Right renal cortex interstitium (tissue), 3 donors: ENCODE data around the gene RABEP1. TPM values are rescaled to one million over a fixed set of nuclear protein-coding genes. Genes with fewer than 3 reads are reported as not detected.

Source experiments
- DNase-seq, 3 donors: peaks; one replicate each; pipeline ENCODE4 v3.0.0-alpha.2; 2013; ENCODE audit warnings: low read depth in 3 of 3, low spot score in 2 of 3
- polyA plus RNA-seq, 3 donors: library from polyadenylated mRNA; unstranded; fragments of 120-200 nt; gene quantifications; one replicate each; pipeline ENCODE4 v1.2.1, GENCODE V29; 2013; ENCODE audit not compliant: insufficient read length in 3 of 3

RABEP1 gene
- polyA plus RNA-seq, 3 donors: 57.4 to 65.8 (median 64.6) TPM

DNA sequence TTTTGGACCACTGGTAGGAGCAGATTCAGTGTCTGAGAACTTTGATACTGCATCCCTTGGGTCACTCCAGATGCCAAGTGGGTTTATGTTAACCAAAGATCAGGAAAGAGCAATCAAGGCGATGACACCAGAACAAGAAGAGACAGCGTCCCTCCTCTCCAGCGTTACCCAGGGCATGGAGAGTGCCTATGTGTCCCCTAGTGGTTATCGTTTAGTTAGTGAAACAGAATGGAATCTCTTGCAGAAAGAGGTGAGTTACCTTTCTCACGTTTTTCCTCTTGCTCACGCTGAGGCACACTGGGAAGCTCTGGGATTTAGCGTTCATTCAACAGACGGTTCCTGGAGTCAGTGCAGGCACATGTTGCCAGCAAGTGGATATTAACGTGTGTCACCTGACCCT, 79.3 kb downstream of the RABEP1 start:
- DNase-seq: no peak

DNA sequence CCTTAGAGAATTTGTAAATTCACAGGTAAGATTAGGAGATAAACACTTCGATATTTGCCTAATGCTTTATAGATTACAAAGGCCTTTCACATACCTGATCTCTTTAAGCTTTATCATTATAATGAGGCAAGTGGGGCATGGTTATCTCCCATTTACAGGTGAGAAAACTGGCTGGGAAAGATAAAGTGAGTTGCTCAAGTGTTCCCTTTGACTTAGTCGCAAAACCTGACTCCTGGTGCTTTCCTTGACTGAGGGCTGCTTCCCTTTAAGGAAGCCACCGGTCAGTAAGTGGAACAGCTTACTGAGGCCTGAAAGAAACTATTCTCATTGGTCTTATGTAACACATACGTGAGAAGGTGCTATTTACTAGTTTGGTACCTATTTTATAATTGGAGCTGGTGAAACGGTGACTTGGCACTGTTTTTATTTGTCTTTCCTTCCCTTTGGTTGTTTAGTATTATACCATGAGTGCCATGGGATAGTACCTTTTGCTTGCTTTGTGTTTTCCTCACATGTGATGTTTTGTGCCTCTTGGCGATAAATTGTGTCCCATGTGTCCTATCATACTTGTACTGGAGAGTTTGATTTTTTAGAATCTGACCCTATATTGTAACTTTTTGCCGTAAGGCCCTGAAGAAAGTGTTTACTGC, 80.2 kb downstream of the RABEP1 start:
- DNase-seq: no peak

DNA sequence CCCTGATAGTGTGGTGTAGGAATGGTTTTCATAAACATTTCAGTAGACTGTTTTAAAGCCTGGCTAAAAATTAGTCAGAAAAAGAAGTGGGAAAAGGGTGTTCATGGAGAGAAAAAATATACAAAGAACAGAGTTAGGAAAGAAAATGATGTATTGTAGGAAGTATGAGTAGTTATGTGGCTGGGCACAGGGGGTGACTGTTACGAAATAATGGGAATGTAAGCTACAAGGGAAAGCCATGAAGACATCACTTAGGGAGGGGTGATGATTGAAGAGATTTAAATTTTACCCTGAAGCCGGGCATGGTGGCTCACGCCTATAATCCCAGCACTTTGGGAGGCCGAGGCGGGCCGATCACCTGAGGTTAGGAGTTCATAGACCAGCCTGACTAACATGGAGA, 82.1 kb downstream of the RABEP1 start:
- no peak for DNase-seq

DNA sequence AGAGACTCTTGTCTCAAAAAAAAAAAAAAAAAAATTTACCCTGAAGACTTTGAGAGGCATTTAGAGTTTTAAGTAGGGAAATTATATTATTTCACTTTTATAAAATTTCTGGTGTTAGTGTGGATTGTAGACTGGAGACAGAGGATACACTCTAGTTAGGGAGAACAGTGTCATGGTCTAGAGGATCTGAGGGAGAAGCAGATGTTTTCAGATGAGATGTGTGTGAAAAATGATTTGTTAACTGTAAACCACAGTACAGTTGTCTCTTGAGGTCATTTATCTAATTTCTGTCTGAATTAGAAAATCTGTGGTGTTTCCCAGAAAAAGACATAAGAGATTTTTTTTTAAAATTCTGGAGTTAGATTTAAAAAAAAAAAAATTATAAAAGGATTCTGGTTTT, 82.6 kb downstream of the RABEP1 start:
- no peak for DNase-seq

DNA sequence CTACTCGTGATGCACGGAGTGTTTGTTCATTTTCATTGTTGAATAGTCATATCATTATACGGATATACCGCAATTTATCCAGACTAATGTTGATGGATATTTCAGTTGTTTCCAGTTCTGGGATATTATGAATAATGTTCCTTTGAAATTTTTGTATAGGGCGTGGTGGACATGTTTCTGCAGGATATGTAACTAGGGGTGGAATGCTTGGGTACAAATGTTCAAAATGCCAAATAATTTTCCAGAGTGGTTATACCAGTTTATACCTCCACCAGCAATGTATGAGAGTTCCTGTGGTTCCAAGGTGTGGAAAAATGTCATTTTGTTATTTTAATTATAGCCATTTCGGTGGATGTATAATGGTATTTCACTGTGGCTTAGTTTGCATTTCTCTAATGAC, 83.7 kb downstream of the RABEP1 start:
- no peak for DNase-seq

DNA sequence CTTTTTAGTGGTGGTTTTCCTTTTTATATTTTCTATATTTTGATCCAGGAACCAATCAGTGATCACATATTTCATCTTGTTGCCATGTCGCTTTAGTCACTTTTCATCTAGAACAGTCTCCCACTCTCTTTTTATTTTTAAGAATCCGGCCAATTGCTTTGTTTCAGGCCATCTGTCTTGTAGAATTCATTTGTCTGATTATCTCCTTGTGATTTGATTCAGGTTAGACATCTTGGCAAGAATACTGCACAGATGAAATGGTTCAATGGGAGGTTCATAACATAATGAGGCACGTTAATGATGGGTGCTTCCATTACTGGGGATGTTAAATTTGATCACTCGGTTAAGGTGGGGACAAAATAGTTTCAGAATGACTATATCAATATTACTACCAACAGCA, 88.3 kb downstream of the RABEP1 start:
- no peak for DNase-seq

DNA sequence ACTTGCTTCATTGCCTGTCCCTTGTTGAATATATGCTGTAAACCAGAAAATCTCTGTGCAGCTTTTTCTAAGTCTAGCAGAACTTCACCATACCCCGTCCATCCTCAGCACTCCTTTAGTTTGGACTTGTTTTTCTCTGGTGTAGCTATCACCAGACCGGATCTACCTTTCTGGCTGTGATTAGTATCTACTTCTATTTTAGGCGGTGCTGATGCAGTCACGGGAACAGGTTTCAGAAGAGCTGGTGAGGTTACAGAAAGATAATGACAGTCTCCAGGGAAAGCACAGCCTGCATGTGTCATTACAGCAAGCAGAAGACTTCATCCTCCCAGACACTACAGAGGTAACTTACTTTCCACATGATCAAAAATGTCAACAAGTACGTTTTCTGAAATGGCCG, 91.0 kb downstream of the RABEP1 start:
- no peak for DNase-seq

DNA sequence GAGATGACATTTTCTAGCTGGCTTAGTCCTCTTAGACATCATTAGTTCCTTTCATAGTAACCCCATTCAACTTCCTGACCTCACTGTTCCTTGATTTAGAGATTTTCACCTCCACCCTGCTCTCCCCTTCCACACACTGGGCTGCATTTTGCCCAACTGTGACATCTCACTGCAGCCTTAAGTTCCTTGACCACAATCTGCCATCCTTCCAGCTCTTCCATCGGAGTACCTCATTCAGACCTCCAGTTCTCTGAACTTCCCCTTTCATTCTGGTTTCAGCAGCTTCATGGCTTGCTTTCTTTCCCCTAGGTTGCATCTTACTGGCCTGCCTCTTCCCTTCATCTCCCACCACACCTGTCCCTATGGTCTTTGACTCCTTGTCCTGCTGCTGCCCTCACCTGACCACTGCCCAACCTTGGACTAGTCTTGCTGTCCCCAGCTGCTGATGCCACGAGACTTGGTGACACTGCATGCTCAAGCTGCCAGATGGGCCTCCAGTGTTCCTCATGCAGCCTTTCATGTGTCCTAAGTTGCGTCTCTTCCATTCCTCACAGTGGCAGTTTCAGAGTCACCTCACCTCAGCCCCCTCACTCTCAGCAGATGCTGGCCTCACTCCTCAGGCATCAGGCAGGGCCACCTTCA, 96.6 kb downstream of the RABEP1 start:
- DNase-seq: no peak

DNA sequence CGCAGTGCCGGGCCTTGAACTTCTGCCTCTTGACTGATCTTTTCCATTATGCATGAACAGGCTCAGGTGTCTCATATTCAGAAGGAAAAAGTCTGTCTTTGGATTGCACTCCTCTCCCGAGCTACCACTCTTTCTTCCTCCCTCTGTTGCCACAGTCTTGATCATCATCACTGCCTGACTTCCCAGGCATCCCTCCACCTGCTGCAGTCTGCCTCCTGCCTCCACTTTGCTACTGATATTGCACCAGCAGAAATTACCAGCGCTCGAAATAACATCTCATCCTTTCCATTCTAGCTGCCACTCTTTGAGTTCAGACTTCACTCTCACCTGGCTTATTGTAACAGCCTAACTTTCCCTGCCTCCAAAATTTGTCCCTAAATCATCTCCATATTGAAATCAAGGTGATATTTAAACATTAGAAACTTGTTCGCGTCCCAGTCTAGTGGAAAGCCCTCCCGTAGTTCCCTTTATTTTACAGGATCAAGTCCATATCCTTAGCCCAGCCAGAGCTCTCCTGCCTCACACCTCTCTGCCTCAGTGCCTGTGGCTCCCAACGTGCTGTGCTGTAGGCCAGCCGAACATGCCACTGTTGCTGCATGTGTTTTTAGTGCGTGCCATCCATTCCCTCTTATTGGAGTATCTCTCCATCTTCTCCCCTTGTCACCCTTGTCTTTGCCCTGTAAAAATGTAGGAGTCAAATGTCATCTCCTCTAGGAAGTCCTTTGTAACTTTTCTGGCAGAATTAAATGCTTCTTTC, 97.4 kb downstream of the RABEP1 start:
- no peak for DNase-seq

DNA sequence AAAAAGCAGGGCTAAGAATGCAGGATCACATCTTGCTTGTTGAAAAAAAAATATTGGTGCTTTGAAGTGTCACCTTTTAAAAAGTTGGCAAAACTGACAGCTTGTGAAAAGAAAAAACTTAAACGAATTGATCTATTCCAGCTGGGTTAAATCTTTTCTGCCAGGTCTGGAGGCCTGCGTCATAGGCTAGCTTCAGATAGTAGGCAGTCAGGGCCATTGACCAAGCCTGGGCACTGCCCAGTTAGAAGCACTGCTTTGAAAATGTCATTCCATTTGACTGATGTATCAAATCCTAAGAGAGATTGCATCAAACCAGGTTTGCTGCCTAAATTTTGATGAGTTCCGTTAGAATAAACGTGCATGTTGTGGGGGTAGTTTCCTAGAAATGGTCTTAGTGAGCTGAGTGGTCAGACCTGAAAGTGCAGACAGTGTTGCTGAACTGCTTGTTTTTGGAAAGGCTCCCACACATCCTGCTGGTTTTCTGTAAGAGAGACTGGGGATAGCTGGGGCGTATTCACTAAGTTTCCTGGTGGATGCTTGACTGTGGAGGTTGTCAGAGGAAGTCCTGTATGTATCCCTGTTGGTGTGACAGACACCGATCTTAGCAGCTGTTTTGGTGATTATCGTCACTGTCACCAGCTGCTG, 98.5 kb downstream of the RABEP1 start:
- DNase-seq: no peak

DNA sequence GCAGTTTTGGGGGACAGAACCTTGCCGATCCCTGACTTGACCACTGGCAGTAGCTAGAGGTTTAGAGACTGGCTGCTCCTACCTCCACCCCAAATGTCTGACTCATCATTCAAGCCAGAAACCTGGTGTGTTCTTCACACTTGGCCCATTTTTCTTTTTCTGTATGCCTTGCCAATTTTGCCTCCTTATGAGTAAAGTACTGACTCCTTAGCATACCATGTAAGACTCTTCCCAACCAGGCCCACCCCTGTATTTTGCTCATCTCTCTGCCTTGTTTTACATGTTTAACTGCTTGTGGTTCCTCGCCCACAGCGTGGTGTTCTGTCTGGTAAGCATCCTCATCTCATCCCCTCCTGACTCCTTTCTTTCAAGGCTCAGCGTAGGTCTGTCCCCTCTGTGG, 99.5 kb downstream of the RABEP1 start:
- no peak for DNase-seq

DNA sequence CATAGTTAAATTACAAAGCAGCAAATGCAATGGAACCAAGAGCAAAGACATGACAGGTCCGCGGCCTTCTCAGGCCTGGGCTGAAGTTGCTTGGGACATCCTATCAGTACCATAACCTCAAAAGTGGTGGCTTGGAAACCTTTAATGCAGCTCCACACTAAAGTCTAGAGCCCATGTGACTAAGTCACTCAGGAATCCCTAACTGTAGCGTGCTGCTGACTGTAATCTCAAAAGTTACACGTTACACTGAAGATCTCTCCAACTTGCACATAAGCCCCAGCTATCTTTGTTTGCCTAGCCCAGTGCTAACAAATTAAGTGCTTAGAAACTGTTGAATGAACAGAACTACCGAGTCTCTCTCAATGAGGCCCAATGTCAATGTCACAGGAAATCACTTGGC, 109.6 kb downstream of the RABEP1 start:
- DNase-seq: no peak

DNA sequence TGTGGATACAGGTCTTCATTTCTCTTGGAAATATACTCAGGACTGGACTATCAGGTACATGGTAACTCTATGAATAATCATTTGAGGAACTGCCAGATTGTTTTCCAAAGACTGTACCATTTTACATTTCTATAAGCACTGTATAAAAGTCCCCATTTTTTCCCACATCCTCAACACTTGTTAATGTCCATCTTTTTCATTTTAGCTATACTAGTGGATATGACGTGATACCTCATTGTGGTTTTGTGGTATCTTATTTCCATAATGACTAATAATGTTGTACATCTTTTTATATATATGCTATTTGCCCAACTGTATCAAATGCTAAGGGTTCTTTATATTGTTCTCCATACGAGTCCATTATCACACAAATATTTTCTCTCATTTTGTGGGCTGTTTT, 114.5 kb downstream of the RABEP1 start:
- DNase-seq: no peak

DNA sequence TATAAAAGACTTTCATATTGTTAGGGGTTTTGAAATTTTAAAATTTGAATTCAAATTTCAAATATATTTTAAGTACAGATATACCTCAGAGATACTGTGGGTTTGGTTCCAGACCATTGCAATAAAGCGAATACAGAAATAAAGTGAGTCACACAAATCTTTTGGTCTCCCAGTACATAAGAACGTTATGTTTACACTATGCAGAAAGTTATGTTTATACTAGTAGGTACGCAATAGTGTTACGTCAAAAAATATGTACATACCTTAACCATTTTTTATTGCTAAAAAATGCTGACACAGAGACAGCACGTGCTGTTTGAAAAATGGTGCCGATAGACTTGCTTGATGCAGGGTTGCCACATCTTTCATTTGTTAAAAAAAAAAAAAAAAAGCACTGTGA, 117.7 kb downstream of the RABEP1 start:
- no peak for DNase-seq

DNA sequence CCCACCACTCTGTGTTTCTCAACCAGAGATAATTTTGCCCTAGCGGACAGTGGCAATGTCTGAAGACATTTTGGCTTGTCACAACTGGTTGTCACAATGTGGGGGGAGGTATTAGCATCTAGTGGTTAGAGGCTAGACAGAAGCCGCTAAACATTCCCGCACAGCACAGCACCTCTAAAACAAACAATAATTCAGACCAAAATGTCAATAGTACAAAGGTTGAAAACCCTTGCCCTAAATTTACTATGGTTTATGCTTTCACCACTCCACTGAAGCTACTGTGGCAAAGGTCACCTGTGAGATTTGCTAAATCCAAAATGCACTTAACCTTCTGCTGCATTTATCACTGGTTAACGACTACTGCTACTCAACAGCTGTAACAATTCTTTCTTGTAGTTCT, 123.3 kb downstream of the RABEP1 start:
- DNase-seq: no peak

DNA sequence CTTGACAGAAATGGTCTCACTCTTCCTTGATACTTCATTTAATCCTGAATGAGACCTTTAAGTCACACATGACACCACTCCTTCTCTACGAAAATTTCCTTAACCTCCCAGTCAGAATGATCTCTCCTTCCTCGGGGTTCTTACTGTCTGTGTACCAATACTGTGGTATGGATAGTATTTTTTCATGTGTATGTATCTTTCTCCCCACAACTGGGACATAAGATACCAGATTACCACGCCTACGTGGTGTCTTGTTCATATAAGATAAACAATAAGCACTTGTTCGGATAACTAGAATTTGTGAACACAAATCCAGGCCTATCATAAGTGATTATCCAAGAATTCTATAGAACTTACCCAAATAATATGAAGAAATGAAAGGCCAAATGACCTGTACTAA, 126.1 kb downstream of the RABEP1 start:
- no peak for DNase-seq

DNA sequence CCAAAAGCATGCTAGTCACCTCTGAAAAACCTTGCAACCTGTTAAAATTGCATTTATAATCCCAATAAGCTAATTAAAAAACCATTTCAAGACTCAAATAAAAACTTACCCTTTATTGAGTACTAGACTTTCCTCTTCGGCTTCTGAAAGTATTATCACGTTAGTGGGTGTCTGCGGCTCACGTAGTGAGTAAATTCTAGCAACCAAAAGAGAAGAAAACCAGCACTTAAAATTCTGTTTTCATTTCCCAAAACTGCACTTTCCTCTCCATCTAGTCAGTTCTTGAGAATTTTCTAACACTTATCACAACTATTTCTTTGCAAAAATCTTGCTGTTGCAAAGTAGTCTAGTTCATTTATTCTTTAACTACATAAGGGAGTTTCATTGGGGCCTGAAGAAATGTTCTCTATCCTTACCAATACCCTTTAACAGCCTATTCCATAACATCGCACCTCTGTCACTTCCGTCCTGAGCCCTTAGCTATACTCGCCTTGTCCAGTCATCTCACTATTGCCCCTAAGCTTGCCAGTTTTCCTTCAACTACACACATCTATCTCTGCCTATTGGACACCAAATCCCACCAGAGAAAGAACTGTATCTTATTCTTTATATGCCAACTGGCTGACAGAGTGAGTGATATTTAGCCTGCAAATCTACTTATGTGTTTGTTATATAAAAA, 128.6 kb downstream of the RABEP1 start:
- DNase-seq: no peak

DNA sequence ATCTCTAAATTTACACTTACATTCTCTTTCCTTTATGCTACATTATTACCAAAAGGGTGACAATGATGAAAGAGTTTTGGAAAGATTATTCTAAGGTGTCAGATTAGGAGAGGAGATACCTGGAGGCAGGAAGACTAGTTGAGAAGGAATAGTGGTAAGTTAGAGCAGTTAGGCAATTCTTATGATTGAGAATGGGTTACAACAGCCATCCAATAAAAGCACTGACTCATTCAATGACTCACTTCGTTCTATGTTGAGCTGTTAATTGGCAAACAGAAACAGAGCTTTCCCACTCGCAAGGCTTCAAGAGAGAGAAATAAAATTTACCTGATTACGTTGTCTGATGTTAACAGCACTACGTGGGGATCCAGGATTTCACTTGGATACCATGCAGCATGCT, 131.6 kb downstream of the RABEP1 start:
- no peak for DNase-seq

DNA sequence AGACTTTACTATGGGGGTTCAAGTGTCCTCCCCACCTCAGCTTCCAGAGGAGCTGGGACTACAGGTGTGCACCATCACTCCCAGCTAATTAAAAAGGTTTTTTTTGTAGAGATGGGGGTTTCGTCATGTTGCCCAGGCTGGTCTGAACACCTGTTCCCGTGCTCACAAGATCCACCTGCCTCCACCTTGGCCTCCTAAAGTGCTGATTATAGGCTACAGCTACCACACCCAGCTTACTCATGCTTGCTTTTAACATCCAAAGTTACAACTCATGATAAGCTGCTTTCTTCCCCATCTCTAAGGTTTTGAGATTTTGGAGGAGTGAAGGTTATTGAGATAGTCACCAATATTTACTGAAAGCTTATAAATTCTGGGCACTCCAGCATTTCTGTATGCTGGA, 134.8 kb downstream of the RABEP1 start:
- DNase-seq: no peak

DNA sequence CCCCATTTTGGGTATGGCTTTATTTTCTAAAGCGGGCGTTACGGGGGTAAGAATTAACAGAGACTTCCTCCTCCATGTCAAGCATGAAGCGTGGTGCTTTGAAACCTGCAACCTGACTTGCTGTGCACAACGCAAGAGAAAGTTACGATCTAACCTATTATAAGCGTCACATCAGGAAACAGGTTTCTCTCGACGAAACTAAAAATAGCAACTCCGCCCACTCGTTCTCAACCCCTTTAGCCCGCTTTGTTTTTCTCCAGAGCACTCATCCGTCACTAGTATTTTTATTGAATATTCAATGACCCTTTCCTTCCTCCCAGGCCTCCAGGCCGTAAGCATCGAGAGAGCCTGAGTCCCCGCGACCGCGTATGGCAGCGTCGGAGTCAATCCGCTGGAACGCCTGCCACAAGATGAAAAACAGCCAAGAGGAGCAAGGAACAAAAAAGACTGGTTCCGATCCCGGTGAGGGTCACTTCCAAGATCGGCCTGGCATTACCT, 136.8 kb downstream of the RABEP1 start:
- peak in 2 of 3 donors; percentile 46 to 55 for DNase-seq
